Panc1 (cell line): ENCODE results near the gene TBXAS1. TPM values are rescaled to one million over a fixed set of nuclear protein-coding genes. Genes with fewer than 3 reads are reported as not detected.
"Not testable (repeated sequence)": the region's sequence is repeated elsewhere in the genome, so short reads cannot be mapped to it uniquely, and the experiment has no call there.

ENCODE experiments used
- ATAC-seq: fragments of 200-7000 bp; cut with Tn5 transposase; 2 replicates; pipeline ENCODE4 v1.9.1; 2020; ENCODE audit warnings: mild to moderate bottlenecking, moderate library complexity
- BruUV-seq: library from RNA; stranded (reverse); fragments of 400-500 nt; replicated peaks from 2 replicates; lab custom pipeline; 2021; lab: Mats Ljungman, UMichigan
- CTCF ChIA-PET: fragments of 300-600 bp; sonication (Branson Sonifier 250); formaldehyde crosslinking; loops from one replicate; lab custom pipeline; 2022; ENCODE audit warnings: antibody characterized with exemption; lab: Charles Lee
- POLR2A ChIA-PET: fragments of 300-600 bp; sonication (Branson Sonifier 250); formaldehyde crosslinking; loops from one replicate; lab custom pipeline; 2022; ENCODE audit warnings: antibody characterized with exemption; lab: Charles Lee
- DNase-seq: peaks from one replicate; pipeline ENCODE4 v3.0.0-alpha.2; 2010; ENCODE audit warnings: low read depth, low spot score
- H3K27ac ChIP-seq: 2 replicates; pipeline ENCODE4 v1.5.1; 2011; ENCODE audit warnings: mild to moderate bottlenecking, low read length, inconsistent platforms
- H3K27me3 ChIP-seq: fragments of 200-500 bp; sonication (Bioruptor generic); 2 replicates; pipeline ENCODE4 v1.6.0; 2014; ENCODE audit warnings: low read length, inconsistent platforms; ENCODE audit not compliant: control insufficient read depth, insufficient read depth
- H3K36me3 ChIP-seq: fragments of 200-500 bp; sonication (Bioruptor generic); 2 replicates; pipeline ENCODE4 v1.5.1; 2014; ENCODE audit warnings: inconsistent platforms, mild to moderate bottlenecking, low read length, moderate library complexity; ENCODE audit not compliant: control insufficient read depth, insufficient read depth
- H3K4me1 ChIP-seq: 2 replicates; pipeline ENCODE4 v1.5.1; 2011; ENCODE audit warnings: inconsistent platforms, mild to moderate bottlenecking, low read length, moderate library complexity; ENCODE audit not compliant: control insufficient read depth, insufficient read depth
- H3K4me3 ChIP-seq, 2 experiments: 2 replicates each; pipeline ENCODE4 v1.5.1; 2011 to 2012; ENCODE audit warnings: low read depth in 2 of 2, low read length in 2 of 2, mild to moderate bottlenecking in 2 of 2, inconsistent platforms in 1 of 2, moderate library complexity in 1 of 2
- H3K9me3 ChIP-seq: fragments of 200-500 bp; sonication (Bioruptor generic); 2 replicates; pipeline ENCODE4 v1.5.1; 2014; ENCODE audit warnings: low read depth, mild to moderate bottlenecking, inconsistent platforms, low read length, moderate library complexity; ENCODE audit not compliant: control insufficient read depth, insufficient read depth
- CTCF ChIP-seq: fragments of 450-650 bp; IDR thresholded peaks from 2 replicates; pipeline ENCODE4 v1.5.1; 2017; ENCODE audit warnings: mild to moderate bottlenecking
- POLR2AphosphoS5 ChIP-seq: IDR thresholded peaks from 2 replicates; pipeline ENCODE4 v1.6.1; 2012; ENCODE audit warnings: mild to moderate bottlenecking, low read depth, low read length, moderate library complexity
- REST ChIP-seq, 2 experiments: IDR thresholded peaks; 2 replicates each; pipeline ENCODE4 v1.6.1; 2011 to 2012; ENCODE audit warnings: low read depth in 2 of 2, control low read depth in 1 of 2, low read length in 1 of 2, mild to moderate bottlenecking in 1 of 2, moderate library complexity in 1 of 2; ENCODE audit not compliant: insufficient read depth in 1 of 2
- SIN3A ChIP-seq: IDR thresholded peaks from 2 replicates; pipeline ENCODE4 v1.6.1; 2012; ENCODE audit warnings: low read depth, mild to moderate bottlenecking, low read length, moderate library complexity, borderline replicate concordance; ENCODE audit not compliant: insufficient read depth
- TCF7L2 ChIP-seq: IDR thresholded peaks from 2 replicates; pipeline ENCODE4 v1.6.1; 2011; ENCODE audit warnings: mild to moderate bottlenecking, low read depth, low read length, inconsistent platforms
- in situ Hi-C: cut with HindIII; loops from 2 replicates; pipeline ENCODE4 v1.10.0; 2016; ENCODE audit warnings: low sequenced_read_pairs, low pct_unique_long_range_greater_than_20kb
- intact Hi-C: fragments of 100-400 bp; cut with micrococcal nuclease; formaldehyde crosslinking; loops from one replicate; pipeline ENCODE4 v1.10.0; 2022; ENCODE audit not compliant: unreplicated experiment
- total RNA-seq: library from RNA; stranded (reverse); gene quantifications from one replicate; pipeline ENCODE4 v1.2.1, GENCODE V29; 2021; ENCODE audit not compliant: unreplicated experiment

Gene TBXAS1
- total RNA-seq, 1 experiment from 2014 or later, result 4.4 TPM

GRCh38 chr7:139837291-139837690 is 8.2 kb downstream of the TBXAS1 start:
- DNase-seq, in situ Hi-C loops, POLR2A ChIA-PET, H3K9me3 ChIP-seq, BruUV-seq, H3K36me3 ChIP-seq, ATAC-seq, CTCF ChIA-PET, H3K4me1 ChIP-seq, intact Hi-C loops, H3K27ac ChIP-seq, H3K4me3 ChIP-seq, H3K27me3 ChIP-seq: not testable (repeated sequence)

- no TSS peak for BruUV-seq
- POLR2A ChIA-PET, result no interaction called here
- ATAC-seq, result no peak
- H3K4me3 ChIP-seq, result no peak overlapping the region
- CTCF ChIA-PET, result no interaction called here
- TF ChIP-seq REST (IDR thresholded peaks at IDR 0.05; ENCODE audit: insufficient read depth in 1 of 2, low read depth in 2 of 2, low read length in 1 of 2) (no peak), POLR2AphosphoS5 (no peak)
- H3K36me3 ChIP-seq, result no peaks in the 10 kb centered on the region
- in situ Hi-C loops (no loop called here), intact Hi-C loops (no loop called here)
- H3K27me3 ChIP-seq, result no peaks in the 10 kb centered on the region
- H3K4me1 ChIP-seq, result no peaks in the 10 kb centered on the region
- no peak overlapping the region for H3K27ac ChIP-seq
- H3K9me3 ChIP-seq, result no peaks in the 10 kb centered on the region
- DNase-seq, result no peak
Measured at GRCh38 chr7:139838276-139838675, 9.2 kb downstream of the TBXAS1 start.

- no peaks in the 10 kb centered on the region for H3K4me1 ChIP-seq
- no peaks in the 10 kb centered on the region for H3K36me3 ChIP-seq
- in situ Hi-C loops (no loop called here), intact Hi-C loops (no loop called here)
- ATAC-seq (no peak), DNase-seq (no peak)
- no peaks in the 10 kb centered on the region for H3K27me3 ChIP-seq
- TF ChIP-seq REST (IDR thresholded peaks at IDR 0.05; ENCODE audit: insufficient read depth in 1 of 2, low read depth in 2 of 2, low read length in 1 of 2) (no peak), POLR2AphosphoS5 (no peak), CTCF (no peak), TCF7L2 (no peak), SIN3A (no peak)
- POLR2A ChIA-PET, result no interaction called here
- H3K4me3 ChIP-seq, result no peak overlapping the region
- no peak overlapping the region for H3K27ac ChIP-seq
- no TSS peak for BruUV-seq
- no peaks in the 10 kb centered on the region for H3K9me3 ChIP-seq
- CTCF ChIA-PET, result no interaction called here
Measured at GRCh38 chr7:139838876-139839275, 9.8 kb downstream of the TBXAS1 start.
